ENCODE measurements around the gene BOLL. TPM values are rescaled to one million over a fixed set of nuclear protein-coding genes. Genes with fewer than 3 reads are reported as not detected.
"Not testable (repeated sequence)": the region's sequence is repeated elsewhere in the genome, so short reads cannot be mapped to it uniquely, and the experiment has no call there.

BOLL gene
- total RNA-seq = under 1 TPM in 1 of 3 donors, not detected in 2; 0.29 TPM

- TF ChIP-seq POLR2A (IDR thresholded peaks at IDR 0.05) = no peak
- no peak for TF ChIP-seq POLR2AphosphoS5 (IDR thresholded peaks at IDR 0.05)
- TF ChIP-seq CTCF (IDR thresholded peaks at IDR 0.05) = no peak
- intact Hi-C loops (cut with DNase I; ENCODE audit: low total_unique reads) = no loop called here
- no peak within 1 kb of the TSS for H3K27ac ChIP-seq
- no peaks in the 10 kb centered on the region for H3K36me3 ChIP-seq
- H3K27me3 ChIP-seq = peaks cover 6 to 19% of the 10 kb centered on the region in 2 donors
- DNase-seq (ENCODE audit: low spot score in 2 of 2) = no peak
- no peaks in the 10 kb centered on the region for H3K9me3 ChIP-seq
- H3K4me1 ChIP-seq = no peaks in the 10 kb centered on the region
- peak within 1 kb of the TSS; percentile 7 to 63 (median 42) for H3K4me3 ChIP-seq
Measured at GRCh38 chr2:197784956-197785941, at the start of gene BOLL. Gene BOLL, minus strand, starts transcription at chr2:197785319. Its CDS starts 3,469 bp downstream, at chr2:197781850.

GRCh38 chr2:197834771-197835170 is 49.7 kb upstream of the BOLL start:
- DNase-seq (ENCODE audit: low spot score in 2 of 2); H3K4me3 ChIP-seq; intact Hi-C loops (cut with DNase I; ENCODE audit: low total_unique reads); H3K4me1 ChIP-seq; H3K27ac ChIP-seq; H3K9me3 ChIP-seq; H3K36me3 ChIP-seq; H3K27me3 ChIP-seq: not testable (repeated sequence)

DNA sequence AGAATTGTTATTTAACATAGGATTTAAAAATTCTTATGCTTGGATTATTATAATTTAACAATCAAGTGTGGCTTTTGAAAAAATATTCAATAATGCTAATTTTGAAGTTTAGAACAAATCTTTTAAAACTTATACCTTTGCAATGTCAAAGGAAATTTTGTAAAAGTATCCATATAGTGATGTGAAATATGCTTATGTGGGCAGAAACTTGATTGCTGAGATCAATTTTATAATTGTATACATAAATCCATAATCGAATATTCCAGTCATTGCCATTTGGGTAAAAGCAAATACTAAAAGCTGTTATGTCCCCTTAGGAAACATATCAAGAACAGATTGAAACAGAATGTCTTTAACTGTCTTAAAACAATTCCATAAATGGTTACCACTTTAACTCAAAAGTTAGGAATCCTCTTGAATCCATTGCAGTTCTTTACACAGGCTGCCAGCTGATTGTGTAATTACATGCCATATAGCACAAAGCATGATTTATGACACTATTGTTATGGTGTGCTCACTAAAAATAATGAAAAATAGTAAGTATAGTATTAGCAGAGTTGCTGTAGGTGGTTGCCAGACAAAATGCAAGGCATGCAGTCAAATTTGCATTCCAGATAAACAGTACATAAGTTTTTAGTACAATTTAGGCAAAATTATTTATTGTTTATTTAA is 43.5 kb upstream of the BOLL start:
- H3K27ac ChIP-seq = no peak overlapping the region
- H3K4me1 ChIP-seq = no peaks in the 10 kb centered on the region
- H3K27me3 ChIP-seq = no peaks in the 10 kb centered on the region
- DNase-seq (ENCODE audit: low spot score in 2 of 2) = no peak
- TF ChIP-seq CTCF (IDR thresholded peaks at IDR 0.05) (no peak), POLR2A (IDR thresholded peaks at IDR 0.05) (no peak), POLR2AphosphoS5 (IDR thresholded peaks at IDR 0.05) (no peak)
- no peak overlapping the region for H3K4me3 ChIP-seq
- intact Hi-C loops (cut with DNase I; ENCODE audit: low total_unique reads) = no loop called here
- no peaks in the 10 kb centered on the region for H3K36me3 ChIP-seq
- no peaks in the 10 kb centered on the region for H3K9me3 ChIP-seq

- Histone ChIP-seq H3K27me3 (no peaks in the 10 kb centered on the region), H3K4me3 (no peak overlapping the region), H3K36me3 (no peaks in the 10 kb centered on the region), H3K4me1 (no peaks in the 10 kb centered on the region), H3K27ac (no peak overlapping the region), H3K9me3 (no peaks in the 10 kb centered on the region)
- no peak for DNase-seq (ENCODE audit: low spot score in 2 of 2)
- TF ChIP-seq CTCF (IDR thresholded peaks at IDR 0.05) (no peak), POLR2AphosphoS5 (IDR thresholded peaks at IDR 0.05) (no peak), POLR2A (IDR thresholded peaks at IDR 0.05) (no peak)
- intact Hi-C loops (cut with DNase I; ENCODE audit: low total_unique reads) = no loop called here
Measured at GRCh38 chr2:197827618-197828017, 42.5 kb upstream of the BOLL start.

GRCh38 chr2:197822333-197822732 is 37.2 kb upstream of the BOLL start:
- no peaks in the 10 kb centered on the region for H3K27me3 ChIP-seq
- no peaks in the 10 kb centered on the region for H3K36me3 ChIP-seq
- no peak for DNase-seq (ENCODE audit: low spot score in 2 of 2)
- TF ChIP-seq POLR2AphosphoS5 (IDR thresholded peaks at IDR 0.05) (no peak), CTCF (IDR thresholded peaks at IDR 0.05) (no peak), POLR2A (IDR thresholded peaks at IDR 0.05) (no peak)
- intact Hi-C loops (cut with DNase I; ENCODE audit: low total_unique reads) = no loop called here
- no peaks in the 10 kb centered on the region for H3K4me1 ChIP-seq
- H3K27ac ChIP-seq = no peak overlapping the region
- no peak overlapping the region for H3K4me3 ChIP-seq
- H3K9me3 ChIP-seq = no peaks in the 10 kb centered on the region

All from breast epithelium (tissue), 4 donors.